Dermis blood vessel endothelial cell (primary cell): Measurements from ENCODE around the gene CAPZA2. TPM values are rescaled to one million over a fixed set of nuclear protein-coding genes. Genes with fewer than 3 reads are reported as not detected.
A peak's percentile ranks its signal among the peaks of the same experiment; 100 is the strongest.

Experiments used
- DNase-seq: peaks from one replicate; pipeline ENCODE4 v3.0.0; 2010
- total RNA-seq: library from RNA; depleted of rRNA; stranded (reverse); fragments of >200 nt; gene quantifications from 2 replicates; pipeline ENCODE4 v1.2.3, GENCODE V29; 2014

CAPZA2 gene
- total RNA-seq, 1 donor from 2014 or later, result 393 TPM

DNA sequence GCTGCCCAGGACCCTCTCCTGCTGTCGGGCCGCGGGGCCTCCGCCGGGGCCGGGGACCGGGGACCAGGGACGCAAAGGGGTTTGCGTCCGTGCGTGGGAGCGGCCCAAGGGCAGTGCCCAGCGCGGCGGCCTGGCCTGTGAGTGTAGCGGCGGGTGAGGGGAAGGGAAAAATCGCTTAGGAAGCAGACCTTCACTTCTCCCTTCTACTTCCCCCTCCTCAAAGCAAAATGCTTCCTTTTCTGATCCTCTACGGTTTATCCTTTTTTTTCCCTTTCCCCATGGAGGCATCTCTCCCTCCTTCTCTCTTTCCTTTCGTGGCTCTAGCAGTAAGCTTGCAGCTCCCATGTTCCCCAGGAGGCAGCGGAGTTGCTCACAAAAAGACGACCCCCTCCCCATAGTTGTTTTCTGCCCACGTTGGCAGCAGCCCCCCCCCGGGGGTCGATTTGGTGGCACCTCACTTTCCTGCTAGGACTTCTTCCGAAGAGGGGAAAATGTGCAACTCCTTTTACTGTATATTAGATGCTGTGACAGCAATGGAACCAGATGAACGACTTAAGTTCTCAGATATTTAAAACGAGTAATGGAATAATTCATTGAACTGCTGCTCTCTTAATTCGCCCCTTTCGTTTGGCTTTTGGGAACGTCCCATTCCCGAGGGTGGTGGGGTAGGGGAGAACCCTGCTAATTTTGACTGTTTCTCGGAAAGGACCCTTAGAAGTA lies 724 bp downstream of the CAPZA2 start:
- peak; percentile 54 for DNase-seq

DNA sequence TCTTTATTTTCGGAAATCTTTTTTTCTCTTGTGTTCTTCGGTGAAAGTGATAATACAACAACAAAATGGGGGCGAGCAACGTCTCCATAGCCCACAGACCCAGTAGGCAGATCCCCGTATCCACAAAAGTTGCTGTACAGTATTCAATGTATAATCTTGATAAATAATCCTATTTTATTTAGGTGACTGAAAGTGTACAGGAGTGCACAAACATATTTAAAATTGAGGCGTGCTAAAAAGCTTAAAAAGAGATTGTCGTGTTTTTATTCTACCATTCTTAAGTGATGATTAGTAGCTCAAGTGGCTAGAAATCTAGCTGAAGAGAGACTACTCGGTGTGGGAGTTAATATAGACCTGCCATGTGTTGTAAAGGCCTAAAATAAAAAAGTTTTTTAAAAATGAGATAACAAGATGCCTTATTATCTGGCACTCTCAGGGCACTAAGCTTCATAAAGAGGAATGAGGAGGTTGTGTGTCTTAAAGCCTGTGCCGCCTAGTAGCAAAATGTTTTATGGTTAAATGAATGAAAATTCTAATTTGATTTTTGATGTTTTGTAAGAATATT lies 1.6 kb downstream of the CAPZA2 start:
- no peak for DNase-seq

- DNase-seq, result peak; percentile 56
Observed at GRCh38 chr7:116871061-116871700, 8.8 kb downstream of the CAPZA2 start.

GRCh38 chr7:116872026-116872425 lies 9.6 kb downstream of the CAPZA2 start:
- DNase-seq, result peak; percentile 72

- no peak for DNase-seq
Observed at GRCh38 chr7:116873619-116874018, 11.2 kb downstream of the CAPZA2 start.

GRCh38 chr7:116876664-116877442 lies 14.5 kb downstream of the CAPZA2 start:
- peak; percentile 97 for DNase-seq

DNA sequence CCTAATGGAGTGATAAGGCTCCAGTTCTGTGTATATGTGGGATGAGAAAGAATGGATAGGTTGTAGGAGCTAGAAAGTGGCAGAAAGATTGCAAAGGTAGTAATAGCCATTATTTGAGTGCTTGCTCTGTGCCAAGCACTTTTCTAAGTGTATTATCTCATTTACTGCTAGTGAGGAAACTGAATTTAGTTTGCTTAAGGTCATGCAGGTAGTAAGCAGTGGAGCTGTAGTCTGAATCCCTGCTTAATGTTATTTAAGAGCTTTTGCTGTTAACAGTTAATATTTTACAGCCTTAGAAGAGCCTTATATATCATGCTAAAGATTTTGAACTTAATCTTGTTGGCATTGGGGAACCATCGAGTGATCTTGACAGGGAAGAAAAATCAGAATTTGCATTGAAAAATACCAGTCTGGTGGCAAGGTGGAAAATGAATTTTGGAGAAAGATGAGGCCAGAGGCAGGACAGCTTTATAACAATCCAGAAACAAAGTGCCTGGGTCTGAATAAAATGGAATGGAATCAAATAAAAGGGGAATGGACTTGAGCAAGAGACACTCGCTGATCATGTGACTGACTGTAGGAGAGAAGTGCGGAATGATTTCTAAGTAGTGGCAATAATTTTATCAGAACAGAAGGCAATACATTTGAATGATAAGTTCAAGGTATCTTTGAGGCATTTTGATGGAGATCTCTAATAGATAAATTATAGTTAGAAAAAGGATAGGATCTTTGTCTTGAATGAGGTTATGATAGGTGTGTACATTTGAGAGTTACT lies 15.2 kb downstream of the CAPZA2 start:
- DNase-seq, result no peak

GRCh38 chr7:116884691-116885090 lies 22.3 kb downstream of the CAPZA2 start:
- no peak for DNase-seq

- no peak for DNase-seq
Observed at GRCh38 chr7:116885724-116886123, 23.3 kb downstream of the CAPZA2 start.

DNA sequence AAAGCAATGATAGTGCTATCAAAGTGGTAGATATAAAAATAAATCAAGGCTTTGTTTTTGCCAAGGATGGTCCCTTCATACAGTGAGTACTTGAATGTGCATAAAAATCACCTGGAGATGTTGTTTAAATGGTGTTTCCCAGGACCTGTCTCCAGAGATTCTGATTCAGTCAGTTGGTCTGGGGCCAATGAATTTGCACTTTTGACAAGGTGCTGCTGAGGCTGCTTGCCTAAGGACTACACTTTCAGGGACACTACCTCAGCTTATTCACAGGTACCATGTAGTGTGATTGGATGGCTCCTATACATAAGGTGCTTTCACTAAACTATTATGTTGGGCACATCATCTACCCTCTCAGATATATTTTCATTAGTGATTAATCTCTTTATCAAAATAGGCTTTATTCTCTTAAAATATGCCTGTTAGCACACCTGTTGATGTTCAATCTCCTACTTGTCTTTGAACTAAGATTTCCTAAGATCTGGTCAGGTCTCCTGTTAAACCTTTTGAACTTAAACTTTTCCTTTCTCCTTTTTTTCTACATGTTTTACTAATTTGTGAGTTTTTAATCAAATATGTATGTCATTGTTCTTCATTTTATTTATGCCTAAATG lies 24.3 kb downstream of the CAPZA2 start:
- DNase-seq, result no peak

DNA sequence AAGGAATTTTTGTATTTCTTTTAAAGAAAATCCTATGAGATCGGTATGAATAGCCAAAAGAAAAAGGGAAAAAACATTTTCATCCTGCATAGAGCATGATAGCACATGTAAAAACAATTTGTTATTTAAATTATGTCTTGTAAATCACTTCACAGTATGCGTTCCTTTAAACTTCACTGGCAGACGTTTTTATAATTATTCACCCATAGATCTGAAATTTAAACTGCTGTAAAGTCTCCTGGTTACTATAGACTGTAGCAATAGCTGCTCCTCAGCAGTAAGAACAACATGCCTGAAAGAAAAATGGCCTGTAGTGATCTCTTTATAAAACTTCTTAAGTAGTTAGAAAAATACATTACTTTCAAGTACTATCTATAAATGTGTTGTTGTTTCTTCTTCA lies 26.5 kb downstream of the CAPZA2 start:
- DNase-seq, result no peak

- DNase-seq, result no peak
Observed at GRCh38 chr7:116895849-116896248, 33.5 kb downstream of the CAPZA2 start.

DNA sequence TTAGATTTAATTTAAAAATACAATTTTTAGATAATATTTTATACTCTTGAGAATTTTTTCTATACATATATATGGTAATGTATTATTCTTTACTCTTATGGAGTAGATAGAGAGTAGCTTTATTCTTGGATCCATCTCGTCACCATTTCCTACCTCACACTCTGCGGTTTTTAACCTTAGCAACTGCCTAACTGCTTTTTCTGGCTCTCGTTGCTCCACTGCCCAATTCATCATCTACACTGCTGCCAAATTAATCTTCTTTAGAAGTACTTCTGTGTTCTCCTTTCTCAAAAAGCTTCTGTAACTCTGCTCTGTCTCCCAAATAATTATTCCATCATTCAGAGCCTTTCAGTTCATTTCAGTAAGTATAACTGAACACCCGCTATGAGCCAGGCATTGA lies 35.3 kb downstream of the CAPZA2 start:
- no peak for DNase-seq

- DNase-seq, result no peak
Observed at GRCh38 chr7:116899308-116899707, 36.9 kb downstream of the CAPZA2 start.

GRCh38 chr7:116901143-116901542 lies 38.8 kb downstream of the CAPZA2 start:
- DNase-seq, result no peak

- DNase-seq, result no peak
Observed at GRCh38 chr7:116902867-116903266, 40.5 kb downstream of the CAPZA2 start.

- no peak for DNase-seq
Observed at GRCh38 chr7:116906391-116906790, 44.0 kb downstream of the CAPZA2 start.

GRCh38 chr7:116910383-116910782 lies 48.0 kb downstream of the CAPZA2 start:
- DNase-seq, result no peak

DNA sequence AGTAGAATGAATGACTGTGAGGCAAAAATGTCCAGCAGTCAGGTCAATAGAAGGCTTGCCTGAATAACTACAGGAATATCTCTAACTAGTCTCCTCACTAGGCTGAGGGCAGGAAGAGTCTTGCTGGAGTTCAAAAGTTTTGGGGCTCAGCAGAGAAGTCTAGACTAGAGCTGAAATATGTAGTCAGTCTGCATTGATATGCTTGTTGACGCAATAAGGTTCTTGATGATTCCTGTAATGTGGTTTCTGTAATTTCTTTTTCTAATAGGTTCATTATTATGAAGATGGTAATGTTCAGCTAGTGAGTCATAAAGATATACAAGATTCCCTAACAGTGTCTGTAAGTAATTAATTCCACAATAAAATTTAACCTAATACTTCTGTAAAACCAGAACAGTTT lies 49.4 kb downstream of the CAPZA2 start:
- no peak for DNase-seq

- DNase-seq, result no peak
Observed at GRCh38 chr7:116912269-116912909, 50.0 kb downstream of the CAPZA2 start.

DNA sequence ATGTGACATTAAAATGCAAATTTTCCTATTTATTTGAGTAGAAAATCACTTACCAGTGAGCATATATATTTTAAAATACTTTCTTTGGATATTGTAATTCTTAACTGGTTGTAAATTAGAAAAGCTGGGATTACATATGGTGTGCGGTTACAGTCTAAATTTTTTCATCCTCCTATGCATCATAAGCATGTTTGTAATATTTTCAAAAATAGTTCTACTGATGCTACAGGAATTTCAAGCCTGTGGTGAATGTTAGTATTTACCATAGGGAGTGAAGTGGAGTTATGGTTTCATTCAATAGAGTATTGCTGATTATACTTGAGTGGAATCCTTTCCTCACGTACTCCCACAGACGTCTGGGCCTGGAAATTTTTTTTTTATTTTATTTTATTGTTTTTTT lies 56.3 kb downstream of the CAPZA2 start:
- DNase-seq, result no peak

GRCh38 chr7:116920359-116920758 lies 58.0 kb downstream of the CAPZA2 start:
- DNase-seq, result no peak
